Islet precursor cell (in vitro differentiated cells): ENCODE results near the gene NADK.
A peak's percentile ranks its signal among the peaks of the same experiment; 100 is the strongest.

Experiments used
- DNase-seq: peaks from one replicate; pipeline ENCODE4 v3.0.0-alpha.2; 2018

Gene NADK

GRCh38 chr1:1785666-1786065, 7.4 kb upstream of the NADK start:
- DNase-seq = no peak

- no peak for DNase-seq
These were observed 6.7 kb upstream of the NADK start for GRCh38 chr1:1784933-1785332.

- DNase-seq = no peak
These were observed 5.0 kb upstream of the NADK start for GRCh38 chr1:1783320-1783719.

GRCh38 chr1:1782399-1783221, 4.3 kb upstream of the NADK start:
- DNase-seq = peak; percentile 62

- DNase-seq = no peak
These were observed 3.2 kb upstream of the NADK start for GRCh38 chr1:1781526-1781903.

- no peak for DNase-seq
These were observed 2.6 kb upstream of the NADK start for GRCh38 chr1:1780598-1781525.

GRCh38 chr1:1779691-1780597, 1.7 kb upstream of the NADK start:
- DNase-seq = no peak

GRCh38 chr1:1779320-1779675, 1.0 kb upstream of the NADK start:
- no peak for DNase-seq

GRCh38 chr1:1778663-1779319, 521 bp upstream of the NADK start:
- peak; percentile 91 for DNase-seq

- DNase-seq = no peak
These were observed 729 bp downstream of the NADK start for GRCh38 chr1:1777583-1777899.

- DNase-seq = no peak
These were observed 1.3 kb downstream of the NADK start for GRCh38 chr1:1776672-1777582.

- no peak for DNase-seq
These were observed 2.7 kb downstream of the NADK start for GRCh38 chr1:1775327-1776226.

GRCh38 chr1:1773874-1774273, 4.4 kb downstream of the NADK start:
- no peak for DNase-seq

- DNase-seq = no peak
These were observed 7.2 kb downstream of the NADK start for GRCh38 chr1:1771096-1771495.

- DNase-seq = no peak
These were observed 8.2 kb downstream of the NADK start for GRCh38 chr1:1770102-1770501.

- DNase-seq = no peak
These were observed 9.8 kb downstream of the NADK start for GRCh38 chr1:1768249-1768992.

- DNase-seq = no peak
These were observed 13.3 kb downstream of the NADK start for GRCh38 chr1:1764876-1765470.

- no peak for DNase-seq
These were observed 14.3 kb downstream of the NADK start for GRCh38 chr1:1763657-1764621.
